GM21423 (cell line): ENCODE data around the gene CSNK2B.
A peak's percentile ranks its signal among the peaks of the same experiment; 100 is the strongest.

ENCODE experiments used
- ATAC-seq: cut with Tn5 transposase; IDR thresholded peaks from one replicate; pipeline ENCODE4 v1.9.1; 2021; ENCODE audit warnings: mild to moderate bottlenecking, moderate library complexity; ENCODE audit not compliant: unreplicated experiment

Gene CSNK2B

DNA sequence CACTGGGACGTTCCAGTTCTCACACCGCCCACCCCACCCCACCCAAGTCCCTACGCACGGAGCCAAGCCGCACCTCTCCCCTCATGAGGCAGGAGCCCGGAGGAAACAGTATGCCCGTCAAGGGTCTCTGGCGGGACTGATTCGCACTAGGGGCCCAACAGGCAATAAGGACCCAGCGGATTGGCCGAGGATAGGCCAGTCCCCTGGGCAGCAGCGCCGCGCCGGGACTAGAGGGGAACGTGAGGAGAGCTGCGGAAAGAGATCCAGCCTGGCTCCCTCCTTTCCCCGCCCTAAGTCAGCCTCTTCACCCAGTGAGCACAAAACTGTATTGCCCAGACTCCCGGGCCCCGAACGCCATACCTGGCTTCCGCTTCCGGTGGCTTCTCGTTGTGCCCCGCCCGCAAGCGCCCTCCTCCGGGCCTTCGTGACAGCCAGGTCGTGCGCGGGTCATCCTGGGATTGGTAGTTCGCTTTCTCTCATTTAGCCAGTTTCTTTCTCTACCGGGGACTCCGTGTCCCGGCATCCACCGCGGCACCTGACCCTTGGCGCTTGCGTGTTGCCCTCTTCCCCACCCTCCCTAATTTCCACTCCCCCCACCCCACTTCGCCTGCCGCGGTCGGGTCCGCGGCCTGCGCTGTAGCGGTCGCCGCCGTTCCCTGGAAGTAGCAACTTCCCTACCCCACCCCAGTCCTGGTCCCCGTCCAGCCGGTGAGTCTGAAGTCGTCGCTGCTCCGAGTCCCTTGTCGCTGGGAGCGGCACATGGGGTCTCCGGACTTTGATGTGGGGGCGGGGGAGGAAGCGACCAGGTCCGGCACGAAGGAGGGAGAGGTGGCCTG is at the start of gene CSNK2B:
Gene CSNK2B, plus strand, starts transcription at position 580 of the 836 bp plus-strand sequence. CDS start 752 bp downstream, outside the sequence.
- peak; percentile 73 for ATAC-seq

DNA sequence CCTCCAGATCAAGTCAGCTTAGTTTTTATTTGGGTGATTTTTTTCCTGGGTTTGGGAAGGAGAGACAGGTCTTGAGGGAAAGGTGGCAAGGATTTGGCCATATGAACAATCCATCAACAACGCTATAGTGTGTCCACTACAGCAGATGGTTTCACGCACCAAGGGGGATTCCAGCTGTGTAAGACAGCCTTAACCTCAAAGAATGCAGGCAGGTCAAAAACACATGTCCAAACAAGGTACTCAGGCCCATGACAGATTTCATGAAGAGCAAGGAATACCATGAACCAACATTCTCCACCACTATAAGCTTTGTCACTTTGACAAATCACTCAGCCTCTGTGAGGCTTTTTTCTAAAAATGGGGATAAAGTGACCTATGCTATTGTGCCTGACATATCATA is 48.9 kb upstream of the CSNK2B start:
- ATAC-seq: no peak

GRCh38 chr6:31619805-31620585 is 45.9 kb upstream of the CSNK2B start:
- ATAC-seq: peak; percentile 78

DNA sequence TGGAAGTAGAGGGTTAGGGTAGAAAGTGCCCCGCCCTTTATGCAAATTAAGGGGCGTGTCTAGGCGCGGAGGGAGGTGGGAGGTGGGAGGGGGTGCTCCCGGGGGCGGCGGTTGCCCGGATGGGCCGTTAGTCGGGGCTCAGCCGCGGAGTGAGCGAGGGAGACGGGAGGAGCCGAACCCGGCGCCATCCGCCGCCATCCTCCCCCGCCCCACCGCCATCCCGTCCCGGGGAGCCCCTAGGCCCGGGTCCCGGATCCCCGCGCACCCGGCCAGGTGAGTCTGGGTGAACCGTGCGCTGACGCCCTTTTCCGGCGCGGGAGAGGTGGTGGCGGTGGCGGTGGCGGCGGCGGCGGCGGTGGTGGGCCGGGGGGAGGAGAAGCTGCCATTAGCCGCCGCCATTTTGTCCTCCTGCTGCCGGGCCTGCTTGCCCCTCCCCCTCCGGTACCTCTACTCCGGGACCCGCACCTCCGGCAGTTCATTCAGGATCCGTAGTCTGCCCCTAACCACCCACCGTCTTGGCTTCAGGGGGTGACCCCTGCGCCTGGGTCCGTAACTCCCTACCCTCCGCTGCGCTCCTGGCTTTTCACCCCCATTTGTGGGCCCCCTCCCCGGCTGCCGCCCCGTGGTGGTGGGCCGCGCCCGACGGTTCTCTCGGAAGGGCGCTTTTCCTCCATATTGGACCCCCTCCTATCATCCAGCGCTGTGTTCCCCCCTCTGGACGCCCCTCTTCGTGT is 45.1 kb upstream of the CSNK2B start, which contains the start of gene PRRC2A:
Gene PRRC2A, plus strand, starts transcription at position 130 of the 734 bp plus-strand sequence. CDS start 2,075 bp downstream, outside the sequence.
- ATAC-seq: peak; percentile 17

DNA sequence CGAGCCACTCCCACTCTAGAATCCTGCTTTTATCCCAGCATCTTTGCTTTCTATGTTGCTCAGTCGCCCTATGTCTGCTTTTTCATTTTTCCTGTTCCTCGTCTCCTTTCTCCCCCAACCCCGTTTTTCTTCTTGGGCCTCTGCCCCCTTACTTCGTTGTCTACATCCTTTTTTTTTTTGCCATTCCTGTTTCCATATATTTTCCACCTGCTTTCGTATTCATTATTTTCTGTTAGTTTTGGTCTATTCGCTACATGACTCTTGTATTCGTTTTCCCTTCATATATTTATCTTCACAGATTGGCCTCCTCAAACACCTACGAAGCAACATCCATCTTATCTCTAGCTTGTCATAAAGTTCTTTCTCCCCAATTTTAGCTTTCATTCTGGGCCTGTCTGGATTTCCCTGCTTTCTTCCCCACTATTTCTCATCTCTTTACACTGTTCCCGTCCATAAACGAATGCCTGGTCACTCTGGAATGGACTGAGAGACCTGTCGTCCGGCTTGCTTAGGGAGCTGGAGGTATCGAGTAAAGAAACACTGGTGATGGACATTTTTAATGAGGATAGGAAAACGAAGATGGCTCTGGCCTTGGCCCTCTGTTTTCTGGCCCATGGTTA is 44.5 kb upstream of the CSNK2B start:
- no peak for ATAC-seq

- no peak for ATAC-seq
Measured at GRCh38 chr6:31621991-31622390, 43.9 kb upstream of the CSNK2B start.

DNA sequence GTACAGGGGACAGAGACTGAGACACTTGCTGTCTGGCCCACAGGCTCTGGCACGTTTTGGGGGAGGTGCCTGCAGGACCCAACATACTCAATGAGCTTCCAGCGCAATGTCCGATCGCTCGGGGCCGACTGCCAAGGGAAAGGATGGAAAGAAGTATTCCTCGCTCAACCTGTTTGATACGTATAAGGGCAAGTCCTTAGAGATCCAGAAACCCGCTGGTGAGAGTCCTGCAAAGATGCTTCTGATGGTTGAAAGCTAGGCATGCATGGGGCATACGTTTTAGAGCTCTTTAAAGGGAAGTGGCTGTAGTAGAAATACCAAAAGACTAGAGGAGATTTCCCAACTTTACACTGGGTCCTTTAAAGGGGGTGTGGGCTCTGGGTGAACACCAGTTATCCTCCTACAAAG is 43.2 kb upstream of the CSNK2B start:
- no peak for ATAC-seq

DNA sequence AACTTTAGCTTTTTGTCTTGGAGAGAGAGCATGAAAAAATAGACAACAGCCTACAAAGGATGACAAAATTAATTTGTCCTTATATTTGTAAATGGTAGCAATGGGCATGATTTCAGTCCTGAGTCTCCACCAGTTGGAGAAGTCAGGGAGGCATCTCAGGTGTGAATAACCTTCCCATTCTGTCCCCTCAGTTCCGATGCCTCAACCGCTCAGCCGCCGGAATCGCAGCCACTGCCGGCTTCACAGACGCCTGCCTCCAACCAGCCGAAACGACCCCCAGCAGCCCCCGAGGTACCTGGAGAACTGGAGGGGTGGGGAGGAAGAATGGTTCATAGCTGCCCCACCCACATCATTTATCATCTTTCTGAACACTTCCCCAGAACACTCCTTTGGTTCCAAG is 41.8 kb upstream of the CSNK2B start:
- ATAC-seq: no peak

- ATAC-seq: no peak
Measured at GRCh38 chr6:31626952-31627351, 38.9 kb upstream of the CSNK2B start.

DNA sequence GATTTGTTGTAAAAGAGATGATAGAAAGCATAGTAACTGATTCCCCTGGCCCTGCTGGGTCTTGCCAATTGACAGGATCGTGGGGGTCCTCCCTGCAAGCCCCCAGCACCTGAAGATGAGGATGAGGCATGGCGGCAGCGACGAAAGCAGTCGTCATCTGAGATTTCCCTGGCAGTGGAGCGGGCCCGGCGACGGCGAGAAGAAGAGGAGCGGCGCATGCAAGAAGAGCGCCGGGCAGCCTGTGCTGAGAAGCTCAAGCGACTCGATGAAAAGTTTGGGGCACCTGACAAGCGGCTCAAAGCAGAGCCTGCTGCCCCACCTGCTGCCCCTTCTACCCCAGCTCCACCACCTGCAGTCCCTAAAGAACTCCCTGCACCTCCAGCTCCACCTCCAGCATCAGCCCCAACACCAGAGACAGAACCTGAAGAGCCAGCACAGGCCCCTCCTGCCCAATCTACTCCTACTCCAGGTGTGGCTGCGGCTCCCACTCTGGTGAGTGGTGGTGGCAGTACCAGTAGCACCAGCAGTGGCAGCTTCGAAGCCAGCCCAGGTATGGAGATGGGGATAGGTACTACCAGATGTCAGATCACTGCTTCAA is 38.1 kb upstream of the CSNK2B start:
- ATAC-seq: no peak

GRCh38 chr6:31629014-31629413 is 36.9 kb upstream of the CSNK2B start:
- no peak for ATAC-seq

DNA sequence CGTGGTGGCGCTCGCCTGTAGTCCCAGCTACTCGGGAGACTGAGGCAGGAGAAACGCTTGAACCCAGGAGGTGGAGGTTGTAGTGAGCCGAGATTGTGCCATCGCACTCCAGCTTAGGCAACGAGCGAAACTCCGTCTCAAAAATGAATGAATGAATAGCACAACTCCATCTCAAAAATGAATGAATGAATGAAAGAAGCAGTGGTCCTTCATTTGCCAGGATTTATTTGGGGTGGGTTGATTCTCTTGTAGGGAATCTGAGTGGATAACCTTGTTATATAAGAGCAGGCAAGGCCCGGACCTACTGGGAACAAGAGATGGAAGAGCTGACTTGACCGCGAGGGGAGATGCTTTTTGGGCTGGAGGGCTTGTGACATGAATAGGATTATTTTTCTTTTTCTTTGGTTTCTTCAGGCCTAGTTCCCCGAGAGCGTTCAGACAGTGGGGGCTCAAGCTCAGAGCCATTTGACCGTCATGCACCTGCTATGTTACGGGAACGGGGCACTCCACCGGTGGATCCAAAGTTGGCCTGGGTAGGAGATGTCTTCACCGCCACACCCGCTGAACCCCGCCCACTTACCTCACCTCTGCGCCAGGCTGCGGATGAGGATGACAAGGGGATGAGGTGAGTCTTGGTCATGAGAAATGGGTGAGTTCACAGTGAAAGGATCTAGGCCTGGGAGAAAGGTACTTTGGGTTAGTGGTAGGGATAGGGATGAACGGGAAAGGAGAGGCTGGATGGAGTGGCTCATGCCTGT is 35.5 kb upstream of the CSNK2B start:
- no peak for ATAC-seq

- ATAC-seq: no peak
Measured at GRCh38 chr6:31631209-31631608, 34.7 kb upstream of the CSNK2B start.

GRCh38 chr6:31631681-31632278 is 34.1 kb upstream of the CSNK2B start:
- ATAC-seq: no peak

- no peak for ATAC-seq
Measured at GRCh38 chr6:31632279-31632946, 33.5 kb upstream of the CSNK2B start.

DNA sequence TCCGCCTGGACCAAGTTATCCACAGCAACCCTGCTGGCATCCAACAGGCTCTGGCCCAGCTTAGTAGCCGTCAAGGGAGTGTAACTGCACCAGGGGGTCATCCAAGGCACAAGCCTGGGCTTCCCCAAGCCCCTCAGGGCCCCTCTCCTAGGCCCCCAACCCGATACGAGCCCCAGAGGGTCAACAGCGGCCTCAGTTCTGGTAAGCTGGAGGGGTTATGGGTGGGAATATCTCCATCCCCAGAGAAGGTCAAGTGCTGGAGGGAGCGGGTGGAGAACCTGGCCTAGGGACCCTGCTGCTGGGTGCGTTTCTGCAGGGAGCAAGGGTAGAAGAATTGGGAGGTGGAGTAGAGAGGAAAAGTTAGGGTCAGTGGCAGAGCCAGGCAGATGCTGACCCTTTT is 32.4 kb upstream of the CSNK2B start:
- no peak for ATAC-seq

- no peak for ATAC-seq
Measured at GRCh38 chr6:31634131-31634530, 31.7 kb upstream of the CSNK2B start.

DNA sequence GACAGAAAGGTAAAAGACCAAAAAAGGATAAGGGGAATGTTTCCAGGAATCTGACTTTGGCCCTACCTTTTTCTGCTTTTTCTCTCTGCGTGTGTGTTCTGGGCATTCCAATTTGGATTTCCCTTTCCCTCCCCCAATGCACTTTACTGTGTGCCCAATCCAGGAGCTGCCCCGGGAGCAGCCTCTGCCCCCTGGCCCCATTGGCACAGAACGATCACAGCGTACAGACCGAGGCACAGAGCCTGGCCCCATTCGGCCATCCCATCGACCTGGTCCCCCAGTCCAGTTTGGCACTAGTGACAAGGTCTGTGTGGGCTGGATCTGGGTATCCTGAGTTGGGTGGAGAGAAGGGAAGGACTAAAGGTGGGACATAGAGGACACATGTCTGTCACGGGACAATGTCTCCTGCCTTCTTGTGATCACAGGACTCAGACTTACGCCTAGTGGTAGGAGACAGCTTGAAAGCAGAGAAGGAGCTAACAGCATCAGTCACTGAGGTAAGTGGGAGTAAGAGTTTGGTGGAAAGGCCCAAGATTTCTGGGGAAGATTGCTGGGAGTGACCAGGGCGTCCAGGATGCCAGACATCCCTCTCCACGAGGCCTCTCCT is 30.8 kb upstream of the CSNK2B start:
- no peak for ATAC-seq
